A673 (cell line): ENCODE results near the gene GPR176.

Experiments used
- CTCF ChIP-seq: fragments of 300-800, 200-600 bp; sonication (generic); conservative IDR thresholded peaks from 2 replicates; pipeline ENCODE4 v1.5.1; 2017; ENCODE audit warnings: low read depth, mild to moderate bottlenecking, antibody characterized with exemption, low read length, moderate library complexity, mixed read lengths
- EZH2 ChIP-seq: fragments of 200-600 bp; sonication (generic); IDR thresholded peaks from 2 replicates; pipeline ENCODE4 v1.6.1; 2017; ENCODE audit warnings: borderline replicate concordance, low read depth, mild to moderate bottlenecking, mixed read lengths, antibody characterized with exemption, low read length; ENCODE audit not compliant: poor library complexity, severe bottlenecking

GRCh38 chr15:39837454-39837853, 82.6 kb downstream of the GPR176 start:
- TF ChIP-seq CTCF (no peak), EZH2 (no peak)
